ENCODE measurements around the gene RAPGEF6.
"Not testable (repeated sequence)": the region's sequence is repeated elsewhere in the genome, so short reads cannot be mapped to it uniquely, and the experiment has no call there.

Gene RAPGEF6

DNA sequence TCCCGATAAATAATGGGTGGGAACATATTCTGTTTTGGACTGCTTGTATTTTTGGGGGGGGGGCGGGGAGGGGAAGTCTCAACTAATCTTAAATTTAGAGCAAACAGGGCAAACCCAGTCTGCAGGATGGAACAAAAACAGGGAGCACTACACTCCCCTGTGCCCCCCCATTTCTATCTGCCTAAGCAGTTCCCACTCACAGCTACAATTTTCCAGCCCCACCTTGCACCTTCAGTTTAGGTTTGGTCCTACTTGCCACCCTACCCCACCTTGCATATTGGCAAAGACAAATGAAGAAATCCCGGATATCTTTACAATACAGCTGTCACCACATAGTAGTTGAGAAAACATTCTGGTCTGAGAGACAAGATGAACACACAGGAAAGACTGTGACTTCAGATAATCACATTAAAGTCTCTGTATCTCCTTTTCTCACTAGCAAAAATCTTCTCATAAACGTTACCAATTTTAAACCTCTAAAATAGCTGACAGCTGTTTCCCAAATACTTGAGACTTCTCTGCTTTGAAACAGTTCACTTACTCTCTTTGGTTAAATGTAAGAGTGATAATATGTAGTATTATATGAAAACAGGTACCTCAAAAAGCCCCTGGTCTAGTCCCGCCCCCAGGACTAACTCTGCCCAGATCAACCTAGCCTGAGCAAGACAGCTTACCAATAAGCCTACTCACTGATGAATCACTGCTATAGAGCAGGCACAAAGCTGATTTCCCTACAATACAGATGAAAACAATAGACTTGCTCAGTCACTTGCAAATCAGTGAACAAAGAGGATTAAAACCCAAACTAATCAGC is 5.2 kb upstream of the RAPGEF6 start:
- DNase-seq (ENCODE audit: low read depth) = peak; percentile 36

DNA sequence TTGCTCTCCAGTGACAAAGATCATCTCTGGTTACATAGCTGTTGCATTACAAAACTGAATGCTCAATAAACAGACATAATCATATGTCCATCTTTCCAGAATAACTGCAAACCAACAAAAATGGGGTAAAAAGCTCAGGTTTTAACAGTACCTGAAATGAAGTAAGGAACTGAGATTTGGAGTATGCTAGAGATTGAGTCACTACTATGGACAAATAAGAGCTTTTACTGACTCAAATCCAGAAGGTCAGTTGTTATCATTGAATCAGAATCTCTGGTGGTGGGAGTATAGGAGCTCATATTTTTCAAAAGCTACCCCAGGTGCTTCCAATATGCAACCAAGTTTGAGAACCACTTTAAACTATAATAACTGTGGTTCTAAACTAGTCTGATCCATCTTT is 4.1 kb upstream of the RAPGEF6 start:
- no peak for DNase-seq (ENCODE audit: low read depth)

DNA sequence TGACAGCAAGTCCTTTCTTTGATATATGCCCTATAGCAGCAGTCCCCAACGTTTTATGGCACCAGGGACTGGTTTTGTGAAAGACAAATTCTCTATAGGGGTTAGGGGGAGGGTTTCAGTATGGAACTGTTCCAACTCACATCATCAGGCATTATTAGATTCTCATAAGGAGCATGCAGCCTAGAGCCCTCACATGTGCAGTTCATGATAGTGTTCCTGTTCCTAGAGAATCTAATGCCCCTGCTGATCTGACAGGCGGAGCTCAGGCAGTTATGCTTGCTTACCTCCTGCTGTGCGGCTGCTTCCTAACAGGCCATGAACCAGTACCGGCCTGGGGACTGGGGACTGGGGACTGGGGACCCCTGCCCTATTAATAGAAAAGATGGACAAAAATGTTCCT is 2.7 kb upstream of the RAPGEF6 start:
- DNase-seq (ENCODE audit: low read depth) = no peak

DNA sequence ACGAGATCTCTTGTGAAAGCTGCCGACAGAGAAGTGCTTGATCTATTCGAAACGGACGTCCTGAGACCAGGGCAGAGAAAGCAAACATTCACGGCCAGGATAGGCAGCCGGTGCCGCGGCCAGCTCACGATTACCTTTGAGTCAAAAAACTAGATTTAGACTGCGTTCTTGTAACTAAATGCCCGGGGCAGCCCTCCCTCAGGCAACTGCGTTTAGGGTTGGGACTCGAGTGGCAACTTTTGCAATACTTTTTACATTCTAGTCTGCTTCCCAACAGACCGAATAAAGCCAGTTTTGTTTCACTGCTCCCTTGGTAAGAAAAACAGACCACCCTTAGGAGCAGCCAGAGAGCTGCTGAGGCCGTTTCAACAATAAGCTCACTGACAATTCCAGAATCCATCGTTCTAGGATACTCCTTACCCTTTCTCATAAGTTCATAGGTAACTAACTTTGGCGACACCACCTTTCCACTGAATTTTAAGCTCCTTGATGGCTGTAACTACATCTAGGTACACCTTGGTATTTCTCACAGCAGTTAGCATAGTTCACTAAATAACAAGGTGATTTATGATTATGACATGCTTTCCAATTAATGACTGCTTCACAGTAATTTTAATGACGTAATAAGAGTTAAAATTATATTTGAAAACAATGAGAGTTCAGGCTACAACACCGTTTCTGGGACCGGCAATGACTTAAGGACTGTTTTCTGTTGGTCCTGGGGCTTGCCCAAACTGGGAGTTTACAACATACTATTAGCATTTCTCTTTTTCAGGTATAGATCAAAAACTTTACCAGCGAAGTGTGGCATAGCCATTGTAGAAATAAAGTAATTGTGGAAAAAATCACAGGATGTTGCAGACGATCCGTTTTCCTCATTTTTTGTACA is 899 bp upstream of the RAPGEF6 start:
- DNase-seq (ENCODE audit: low read depth) = no peak

DNA sequence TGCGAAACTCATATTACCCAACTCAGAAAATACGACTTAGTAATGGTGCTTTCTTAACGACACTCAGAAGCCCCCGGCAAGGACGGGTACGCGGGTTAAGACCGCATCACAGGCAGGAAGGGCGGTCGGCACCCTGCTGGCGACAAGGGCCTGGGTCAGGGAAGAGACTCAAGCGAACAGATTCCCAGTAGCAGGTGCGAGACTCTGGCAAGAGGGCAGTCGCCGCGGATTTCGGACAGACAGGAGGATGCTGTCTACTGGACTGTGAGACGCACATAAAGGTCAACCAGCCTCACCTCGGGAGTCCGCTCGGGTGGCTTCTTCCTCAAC is 398 bp downstream of the RAPGEF6 start:
- peak; percentile 37 for DNase-seq (ENCODE audit: low read depth)

DNA sequence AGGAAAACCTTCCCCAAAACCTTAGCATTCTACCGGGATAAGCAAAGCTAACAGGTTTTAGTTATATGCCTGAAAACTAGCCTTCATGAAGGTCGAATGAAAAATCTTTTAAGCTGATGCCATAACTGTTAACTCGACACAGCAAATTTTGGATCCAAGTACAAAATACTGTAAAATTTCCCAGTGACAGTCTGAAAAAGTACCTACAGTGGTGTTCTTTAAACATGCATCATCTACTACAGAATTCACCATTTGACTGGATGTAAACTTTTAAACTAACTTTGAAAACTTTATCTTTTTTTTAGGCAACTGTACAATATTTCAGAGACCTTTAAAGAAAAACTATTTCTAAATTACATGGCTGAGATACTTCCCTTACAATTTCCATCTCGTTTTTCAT is 791 bp downstream of the RAPGEF6 start:
- DNase-seq (ENCODE audit: low read depth) = no peak

DNA sequence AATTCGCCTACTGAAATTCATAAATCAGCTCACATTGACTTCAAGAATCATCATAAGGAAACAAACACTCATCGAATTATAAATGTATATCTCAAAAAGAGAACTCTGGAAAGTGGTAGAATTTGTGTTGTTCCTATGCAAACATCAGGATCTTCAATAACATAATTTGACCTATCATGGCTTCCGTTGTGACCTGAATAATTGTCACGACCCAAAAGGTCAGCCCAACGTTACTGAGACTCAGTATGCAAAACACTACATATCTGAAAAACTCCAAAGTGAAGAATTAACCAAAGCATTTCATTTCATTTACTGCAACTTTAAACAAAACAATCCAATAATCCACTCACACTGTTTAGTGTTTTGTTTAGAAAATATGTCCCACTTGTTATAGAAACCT is 1.2 kb downstream of the RAPGEF6 start:
- no peak for DNase-seq (ENCODE audit: low read depth)

DNA sequence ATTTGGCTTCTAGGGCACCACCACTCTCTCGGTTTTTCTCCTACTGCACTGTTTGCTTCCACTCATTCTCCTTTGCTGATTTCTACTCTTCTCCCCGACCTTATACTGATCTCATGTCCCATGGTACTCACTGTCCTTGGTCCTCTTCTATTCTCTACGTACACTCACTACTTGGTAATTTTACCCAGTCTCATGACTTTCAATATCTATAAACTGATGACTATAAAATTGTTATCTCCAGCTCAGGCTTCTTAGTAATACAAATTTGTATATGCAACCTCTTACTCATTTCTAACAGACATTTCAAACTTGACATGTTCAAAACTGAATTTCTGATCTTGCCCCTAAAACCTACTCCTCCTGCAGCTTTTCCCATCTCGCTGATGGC is 4.1 kb downstream of the RAPGEF6 start:
- no peak for DNase-seq (ENCODE audit: low read depth)

DNA sequence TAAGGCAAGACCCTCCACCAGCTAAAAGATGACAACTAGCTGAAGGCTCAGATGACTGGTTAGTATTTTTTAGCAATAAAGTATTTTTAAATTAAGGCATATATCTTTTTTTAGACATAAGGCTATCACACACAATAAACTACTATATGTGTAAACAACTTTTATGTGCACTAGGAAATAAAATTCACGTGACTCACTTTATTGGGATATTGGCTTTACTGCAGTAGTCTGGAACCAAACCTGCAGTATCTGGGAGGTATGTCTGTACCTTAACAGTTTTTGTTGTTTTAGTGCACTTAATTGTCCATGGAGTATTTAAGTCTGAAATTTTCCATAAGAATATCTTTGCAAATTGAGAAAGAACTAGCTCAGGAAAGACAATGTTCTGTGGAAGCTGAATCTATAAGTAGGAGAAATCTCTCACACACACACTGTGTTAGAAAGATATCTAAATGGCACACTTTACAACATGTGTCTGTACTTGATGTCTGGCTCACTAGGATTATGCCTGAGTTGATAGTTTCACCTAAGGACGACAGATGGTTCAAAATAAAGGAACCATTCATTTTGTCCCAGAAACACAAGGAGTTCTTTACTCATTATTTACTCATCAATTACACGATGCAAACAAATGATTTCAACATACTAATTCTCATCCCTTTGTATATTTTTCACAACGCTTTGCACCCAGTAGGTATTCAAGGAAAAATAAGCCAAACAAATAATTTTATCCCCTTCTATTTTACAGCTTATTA is 4.6 kb downstream of the RAPGEF6 start:
- DNase-seq (ENCODE audit: low read depth) = no peak

DNA sequence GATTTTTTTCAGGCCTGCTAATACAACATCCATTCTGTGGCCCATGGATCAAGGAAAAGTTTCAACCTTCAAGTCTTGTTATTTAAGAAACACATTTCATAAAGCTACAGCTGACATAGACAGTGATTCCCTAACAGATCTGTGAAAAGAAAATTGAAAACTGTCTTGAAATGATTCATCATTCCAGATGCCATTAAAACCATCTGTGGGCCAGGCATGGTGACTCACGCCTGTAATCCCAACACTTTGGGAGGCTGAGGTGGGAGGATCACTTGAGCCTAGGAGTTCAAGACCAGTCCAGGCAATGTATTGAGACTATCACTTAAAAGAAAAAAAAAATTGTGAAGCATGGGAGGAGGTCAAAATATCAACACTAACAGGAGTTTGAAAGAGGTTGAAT is 6.0 kb downstream of the RAPGEF6 start:
- no peak for DNase-seq (ENCODE audit: low read depth)

DNA sequence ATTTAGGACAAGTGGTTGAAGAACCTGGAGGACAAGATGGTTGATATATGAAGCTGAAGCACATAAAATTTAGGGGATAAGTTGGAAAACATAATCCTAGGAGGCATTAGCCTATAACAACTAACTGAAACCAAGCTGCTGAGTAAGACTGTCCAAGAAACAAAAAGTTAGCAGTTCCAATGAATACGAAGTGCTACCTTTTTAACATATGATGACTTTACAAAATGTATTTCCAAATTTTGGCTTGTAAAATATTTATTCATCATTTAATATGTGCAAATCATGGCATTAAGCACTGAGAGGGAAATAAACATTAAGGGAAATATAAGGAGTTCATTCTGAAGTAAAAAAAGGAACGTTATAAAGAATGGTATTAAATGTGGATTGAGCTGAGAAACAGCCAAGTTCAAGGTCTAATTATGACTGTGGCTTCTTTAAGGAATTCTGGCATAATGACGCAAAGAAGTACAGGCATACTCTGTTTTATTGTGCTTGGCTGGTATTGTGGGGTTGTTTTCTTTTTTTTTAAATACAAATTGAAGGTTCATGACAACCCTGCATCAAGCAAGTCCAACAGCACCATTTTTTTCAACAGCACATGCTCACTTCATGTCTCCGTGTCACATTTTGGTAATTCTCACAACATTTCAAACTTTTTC is 7.7 kb downstream of the RAPGEF6 start:
- DNase-seq (ENCODE audit: low read depth) = no peak

DNA sequence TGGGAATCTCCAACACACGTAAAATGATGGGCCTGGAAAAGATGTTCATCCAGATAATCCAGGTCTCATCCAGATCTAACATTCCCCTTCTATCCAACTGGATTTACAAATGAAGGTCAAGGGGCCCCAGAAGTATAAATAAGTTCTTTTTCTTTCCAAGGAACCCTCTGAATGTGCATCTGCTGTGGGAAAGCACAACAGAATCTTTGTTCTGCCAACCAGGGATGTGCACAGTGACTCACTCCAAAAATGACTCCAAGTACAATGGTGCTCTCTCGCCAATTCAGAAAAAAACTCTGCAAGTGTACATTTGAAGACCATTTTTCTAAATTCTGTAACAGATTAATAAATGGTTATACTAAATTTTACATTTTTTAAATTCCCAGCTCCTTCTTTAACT is 12.4 kb downstream of the RAPGEF6 start:
- no peak for DNase-seq (ENCODE audit: low read depth)

DNA sequence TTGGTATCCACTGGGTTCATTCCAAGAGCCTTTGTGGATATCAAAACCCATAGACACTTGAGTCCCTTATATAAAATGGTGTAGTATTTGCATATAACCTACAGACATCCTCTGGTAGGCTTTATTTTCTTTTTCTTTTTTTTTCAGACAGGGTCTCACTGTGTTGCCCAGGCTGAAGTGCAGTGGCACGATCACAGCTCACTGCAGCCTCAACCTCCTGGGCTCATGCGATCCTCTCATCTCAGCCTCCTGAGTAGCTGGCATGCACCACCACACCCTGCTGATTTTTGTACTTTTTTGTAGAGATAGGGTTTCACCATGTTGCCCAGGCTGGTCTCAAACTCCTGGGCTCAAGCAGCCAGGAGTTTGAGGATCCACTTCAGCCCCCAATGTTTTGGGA is 13.9 kb downstream of the RAPGEF6 start:
- not testable (repeated sequence) for DNase-seq (ENCODE audit: low read depth)

DNA sequence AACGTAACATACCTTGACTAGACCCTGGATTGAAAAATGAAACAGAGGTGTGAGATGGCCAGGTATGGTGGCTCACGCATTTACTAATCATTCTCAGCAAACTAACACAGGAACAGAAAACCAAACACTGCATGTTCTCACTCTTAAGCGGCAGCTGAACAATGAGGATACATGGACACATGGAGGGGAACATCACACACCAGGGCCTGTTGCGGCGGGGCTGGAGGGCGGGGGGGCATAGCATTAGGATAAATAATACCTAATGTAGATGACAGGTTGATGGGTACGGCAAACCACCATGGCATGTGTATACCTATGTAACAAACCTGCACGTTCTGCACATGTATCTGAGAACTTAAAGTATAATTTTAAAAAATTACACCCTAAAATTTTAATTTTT is 15.9 kb downstream of the RAPGEF6 start:
- no peak for DNase-seq (ENCODE audit: low read depth)

DNA sequence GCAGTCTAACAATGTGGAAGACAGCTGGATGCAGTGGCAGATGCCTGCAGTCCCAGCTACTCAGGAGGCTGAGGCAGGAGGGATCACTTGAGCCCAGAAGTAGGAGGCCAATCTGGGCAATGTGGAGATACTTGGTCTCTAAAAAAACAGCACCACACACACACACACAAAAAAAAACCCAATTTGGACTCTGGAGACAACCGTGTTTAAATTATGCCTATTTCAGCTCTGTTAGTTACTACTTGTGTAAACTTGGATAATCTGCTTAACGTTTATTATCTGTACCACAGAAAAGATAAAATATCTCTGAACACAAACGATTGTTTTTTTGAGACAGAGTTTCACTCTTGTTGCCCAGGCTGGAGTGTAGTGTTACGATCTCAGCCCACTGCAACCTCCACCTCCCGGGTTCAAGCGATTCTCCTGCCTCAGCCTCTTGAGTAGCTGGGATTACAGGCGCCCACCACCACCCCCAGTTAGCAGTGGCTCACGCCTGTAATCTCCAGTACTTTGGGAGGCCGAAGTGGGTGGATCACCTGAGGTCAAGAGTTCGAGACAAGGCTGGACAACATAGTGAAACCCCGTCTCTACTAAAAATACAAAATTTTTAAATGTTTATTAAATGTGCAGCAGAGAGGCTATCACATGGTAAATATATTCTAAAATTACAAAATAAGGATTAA is 17.7 kb downstream of the RAPGEF6 start:
- DNase-seq (ENCODE audit: low read depth) = no peak

DNA sequence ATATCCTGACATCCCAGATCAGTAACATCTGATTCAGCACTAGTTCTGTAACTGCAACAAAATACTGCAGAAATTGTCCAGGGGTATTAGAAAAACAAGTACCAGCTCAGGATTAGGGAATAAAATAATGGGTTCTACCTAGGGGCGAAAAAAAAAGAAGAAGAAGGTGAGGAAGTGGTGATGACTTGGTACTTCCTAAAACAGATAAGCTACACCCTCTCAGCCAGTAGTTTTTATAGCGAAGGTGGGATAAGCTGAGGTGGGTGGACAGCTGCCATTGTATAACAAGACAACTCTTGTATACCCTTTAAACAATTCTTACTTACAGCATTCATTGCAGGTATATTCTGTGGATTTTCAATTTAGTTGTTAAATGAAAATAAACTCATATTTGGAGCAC is 19.1 kb downstream of the RAPGEF6 start:
- no peak for DNase-seq (ENCODE audit: low read depth)

DNA sequence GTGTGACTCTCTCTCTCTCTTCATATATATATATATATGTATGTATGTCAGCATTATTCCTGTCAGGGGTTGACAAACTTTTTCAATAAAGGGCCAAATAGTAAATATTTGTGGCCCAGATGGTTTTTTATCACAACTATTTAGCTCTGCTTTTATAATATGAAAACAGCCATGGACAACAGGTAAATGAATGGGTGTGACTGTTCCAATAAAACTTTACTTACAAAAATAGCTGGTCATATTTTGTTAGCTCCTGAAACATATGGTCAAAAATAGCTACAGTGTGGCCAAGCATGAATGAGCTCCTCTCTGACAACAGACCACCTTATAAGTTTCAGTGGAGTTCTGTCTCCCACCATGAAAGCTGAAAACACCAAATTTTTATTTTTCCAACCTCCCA is 21.6 kb downstream of the RAPGEF6 start:
- no peak for DNase-seq (ENCODE audit: low read depth)

DNA sequence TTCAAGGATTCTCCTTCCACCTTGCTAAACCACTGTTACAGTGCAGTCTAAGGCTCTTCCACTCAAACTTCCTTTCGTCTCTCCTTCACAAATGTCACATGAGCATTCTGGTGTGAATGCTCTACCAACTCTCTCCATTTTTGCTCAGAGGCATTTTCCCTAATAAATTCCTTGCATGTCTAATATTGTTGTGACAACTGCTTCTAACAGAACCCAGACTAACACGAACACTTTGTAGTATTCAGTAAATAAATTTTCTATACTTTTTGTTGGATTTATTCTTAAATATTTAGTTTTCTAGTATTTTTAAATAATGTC is 24.0 kb downstream of the RAPGEF6 start:
- no peak for DNase-seq (ENCODE audit: low read depth)

DNA sequence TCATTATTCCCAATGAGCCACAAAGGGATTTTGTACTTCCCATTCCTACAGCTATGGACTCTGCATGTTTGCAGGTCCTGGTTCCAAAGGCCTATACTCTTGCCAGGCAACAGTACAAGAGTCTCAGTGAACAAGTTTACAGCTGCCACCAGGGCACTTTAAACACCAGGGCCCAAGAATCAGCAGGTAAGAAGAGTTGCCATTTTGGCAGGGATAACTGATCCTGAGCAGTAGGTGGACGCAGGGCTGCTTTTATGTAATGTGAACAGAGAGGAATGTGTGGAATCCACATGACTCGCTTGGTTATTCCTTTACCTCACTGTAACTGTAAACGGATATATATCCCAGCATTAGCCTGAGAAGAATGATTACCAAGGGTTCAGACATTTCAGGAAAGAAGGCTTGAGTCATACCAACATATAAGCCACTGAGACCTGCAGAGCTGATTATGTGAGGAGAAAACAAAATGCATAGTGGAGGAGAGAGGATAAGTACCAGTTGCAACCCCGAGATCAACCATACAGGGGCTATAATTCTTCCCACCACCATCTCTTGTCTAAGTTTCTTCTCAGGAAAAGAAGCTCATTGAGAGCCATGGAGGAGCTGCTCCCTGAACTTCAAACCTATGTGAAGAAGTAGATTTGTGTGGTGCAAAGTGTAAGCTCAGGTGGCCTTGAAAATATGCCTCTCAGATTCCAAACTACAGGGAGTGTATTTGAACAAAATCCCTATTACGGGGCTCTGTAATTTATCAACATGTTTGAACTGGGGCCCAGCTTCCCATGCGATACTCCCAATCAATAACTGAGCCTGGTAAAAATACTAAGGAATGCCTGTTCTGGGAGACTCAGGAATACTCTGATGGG is 24.6 kb downstream of the RAPGEF6 start:
- DNase-seq (ENCODE audit: low read depth) = no peak

DNA sequence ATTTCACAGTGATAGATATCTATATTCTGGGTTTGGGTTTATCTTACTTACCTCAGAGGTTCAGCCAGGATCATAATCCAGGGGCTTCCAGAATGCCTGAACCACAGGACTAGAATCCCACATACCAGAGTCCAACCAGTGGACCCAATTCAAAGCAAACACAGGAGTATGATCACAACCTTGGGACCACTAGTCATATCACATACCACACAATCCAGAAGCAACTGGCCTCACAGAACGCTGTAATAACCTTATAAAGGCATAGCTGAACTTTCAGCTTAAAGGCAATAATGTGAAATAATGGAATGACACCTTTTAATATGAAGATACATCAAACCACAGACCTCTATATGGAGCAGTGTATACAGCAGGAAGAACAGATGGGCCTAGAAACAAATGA is 25.3 kb downstream of the RAPGEF6 start:
- no peak for DNase-seq (ENCODE audit: low read depth)

DNA sequence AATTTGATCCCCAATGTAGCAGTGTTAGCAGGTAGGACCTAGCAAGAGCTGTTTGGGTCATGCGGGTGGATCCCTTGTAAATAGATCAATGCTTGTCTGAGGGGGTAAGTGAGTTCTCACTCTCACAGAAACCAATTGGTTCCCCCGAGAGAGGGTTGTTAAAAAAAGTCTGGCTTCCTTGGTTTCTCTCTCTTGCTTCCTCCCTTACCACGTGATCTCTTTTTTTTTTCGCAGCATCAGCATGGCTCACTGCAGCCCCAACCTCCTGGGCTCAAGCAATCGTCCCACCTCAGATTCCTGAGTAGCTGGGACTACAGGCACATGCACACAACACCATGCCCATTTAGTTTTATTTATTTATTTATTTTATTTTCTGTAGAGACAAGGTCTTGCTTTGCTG is 26.4 kb downstream of the RAPGEF6 start:
- DNase-seq (ENCODE audit: low read depth) = no peak
